GM12878 (cell line): Measurements from ENCODE around the gene ODAD4. TPM values are rescaled to one million over a fixed set of nuclear protein-coding genes. Genes with fewer than 3 reads are reported as not detected.
A peak's percentile ranks its signal among the peaks of the same experiment; 100 is the strongest.

Experiments used
- ATAC-seq: fragments of 200-7000 bp; cut with Tn5 transposase; 3 replicates; pipeline ENCODE4 v1.9.1; 2020; ENCODE audit warnings: mild to moderate bottlenecking, moderate library complexity
- BruUV-seq: library from RNA; stranded (reverse); fragments of 400-500 nt; replicated peaks from 2 replicates; lab custom pipeline; 2021; lab: Mats Ljungman, UMichigan
- CTCF ChIA-PET: fragments of 300-600 bp; sonication (Branson Sonifier 250); formaldehyde crosslinking; extraction: SDS; loops from one replicate; lab custom pipeline; 2021; ENCODE audit warnings: inconsistent platforms; lab: Yijun Ruan, JAX
- POLR2A ChIA-PET: fragments of 350-600 bp; formaldehyde crosslinking; extraction: SDS; loops from one replicate; lab custom pipeline; 2021; ENCODE audit warnings: inconsistent platforms; lab: Charles Lee
- RAD21 ChIA-PET: fragments of 300-600 bp; sonication (Branson Sonifier 250); formaldehyde crosslinking; loops from one replicate; lab custom pipeline; 2023; ENCODE audit warnings: antibody characterized with exemption; ENCODE audit not compliant: unreplicated experiment; lab: Charles Lee
- SMC1A ChIA-PET: fragments of 300-600 bp; sonication (Branson Sonifier 250); formaldehyde crosslinking; loops from one replicate; lab custom pipeline; 2023; ENCODE audit not compliant: unreplicated experiment, uncharacterized antibody; lab: Charles Lee
- DNase-seq: peaks from one replicate; pipeline ENCODE4 v3.0.0-alpha.2; 2011; ENCODE audit warnings: low read depth, low spot score
- FAIRE-seq: peaks from 3 replicates; lab custom pipeline; 2011; peaks lifted over from hg19 to GRCh38; lab: Jason Lieb, UNC
- H2AFZ ChIP-seq: 2 replicates; pipeline ENCODE4 v1.6.0; 2011; ENCODE audit warnings: low read depth, low read length, control low read depth; ENCODE audit not compliant: control insufficient read depth
- H3K27ac ChIP-seq: 2 replicates; pipeline ENCODE4 v1.5.1; 2011; ENCODE audit warnings: control low read depth; ENCODE audit not compliant: control insufficient read depth, insufficient read depth
- H3K27me3 ChIP-seq, 2 experiments: replicated peaks in 1 of 2; 2 replicates each; pipeline versions ENCODE4 v1.6.0 to v1.6.1; 2011; ENCODE audit warnings: low read length in 1 of 2; ENCODE audit not compliant: control insufficient read depth in 2 of 2, insufficient read depth in 2 of 2
- H3K36me3 ChIP-seq, 2 experiments: 2 replicates each; pipeline ENCODE4 v1.5.1; 2011; ENCODE audit warnings: low read length in 1 of 2; ENCODE audit not compliant: control insufficient read depth in 2 of 2, insufficient read depth in 2 of 2
- H3K4me1 ChIP-seq: 2 replicates; pipeline ENCODE4 v1.6.1; 2011; ENCODE audit warnings: mild to moderate bottlenecking, low read length, moderate library complexity, mixed read lengths; ENCODE audit not compliant: control insufficient read depth, insufficient read depth
- H3K4me2 ChIP-seq: 2 replicates; pipeline ENCODE4 v1.6.0; 2011; ENCODE audit warnings: control low read depth; ENCODE audit not compliant: control insufficient read depth, insufficient read depth
- H3K4me3 ChIP-seq: fragments of 200-600 bp; sonication (generic); 2 replicates; pipeline ENCODE4 v1.5.1; 2016
- H3K79me2 ChIP-seq: 2 replicates; pipeline ENCODE4 v1.6.0; 2011; ENCODE audit warnings: low read length; ENCODE audit not compliant: control insufficient read depth, insufficient read depth
- H3K9ac ChIP-seq: 2 replicates; pipeline ENCODE4 v1.8.0; 2011; ENCODE audit warnings: low read length, control low read depth, mixed read lengths; ENCODE audit not compliant: control insufficient read depth, insufficient read depth
- H3K9me3 ChIP-seq: replicated peaks from 3 replicates; pipeline ENCODE4 v1.5.1; 2011; ENCODE audit warnings: mild to moderate bottlenecking, low read length; ENCODE audit not compliant: control insufficient read depth, insufficient read depth
- H4K20me1 ChIP-seq: 2 replicates; pipeline ENCODE4 v1.6.0; 2011; ENCODE audit not compliant: control insufficient read depth, insufficient read depth
- ATF7 ChIP-seq: fragments of 450-650 bp; IDR thresholded peaks from 2 replicates; pipeline ENCODE4 v1.6.1; 2016; ENCODE audit warnings: low read depth, mild to moderate bottlenecking
- CBX3 ChIP-seq: fragments of 200-600 bp; sonication (generic); IDR thresholded peaks from 2 replicates; pipeline ENCODE4 v1.6.1; 2016; ENCODE audit warnings: low read depth, borderline replicate concordance
- CHD4 ChIP-seq: fragments of 200-600 bp; sonication (generic); IDR thresholded peaks from 2 replicates; pipeline ENCODE4 v1.6.1; 2016; ENCODE audit warnings: mild to moderate bottlenecking
- EP300 ChIP-seq, 2 experiments: fragments of 150-350 bp in 1 of 2; IDR thresholded peaks; 2 replicates each; pipeline ENCODE4 v1.6.1; 2011 to 2012; ENCODE audit warnings: low read depth in 2 of 2, low read length in 2 of 2, borderline replicate concordance in 1 of 2, improper control_type of control experiment in 1 of 2, inconsistent platforms in 1 of 2; ENCODE audit not compliant: control insufficient read depth in 1 of 2
- JUNB ChIP-seq: IDR thresholded peaks from 2 replicates; pipeline ENCODE4 v1.6.1; 2016; ENCODE audit warnings: antibody characterized with exemption, mild to moderate bottlenecking
- MTA3 ChIP-seq: IDR thresholded peaks from 2 replicates; pipeline ENCODE4 v1.6.1; 2012; ENCODE audit warnings: low read length, inconsistent platforms, borderline replicate concordance
- MXI1 ChIP-seq: fragments of 150-350 bp; IDR thresholded peaks from 2 replicates; pipeline ENCODE4 v1.6.1; 2011; ENCODE audit warnings: low read depth, mild to moderate bottlenecking, inconsistent platforms, low read length, improper control_type of control experiment
- NFYA ChIP-seq: IDR thresholded peaks from 2 replicates; pipeline ENCODE4 v1.6.1; 2011; ENCODE audit warnings: low read depth, mild to moderate bottlenecking, low read length, improper control_type of control experiment, borderline replicate concordance
- NRF1 ChIP-seq: conservative IDR thresholded peaks from 2 replicates; pipeline ENCODE4 v1.6.1; 2011; ENCODE audit warnings: mild to moderate bottlenecking, low read depth, low read length, improper control_type of control experiment
- PAX8 ChIP-seq: fragments of 450-650 bp; IDR thresholded peaks from 2 replicates; pipeline ENCODE4 v1.6.1; 2017; ENCODE audit warnings: mild to moderate bottlenecking, moderate library complexity
- POLR2A ChIP-seq: IDR thresholded peaks from 2 replicates; pipeline ENCODE4 v1.6.1; 2011; ENCODE audit warnings: low read depth, mild to moderate bottlenecking, low read length
- POLR2AphosphoS5 ChIP-seq: IDR thresholded peaks from 2 replicates; pipeline ENCODE4 v1.6.1; 2011; ENCODE audit warnings: mild to moderate bottlenecking, low read length, inconsistent platforms
- SMAD1 ChIP-seq: fragments of 450-650 bp; IDR thresholded peaks from 2 replicates; pipeline ENCODE4 v1.6.1; 2018; ENCODE audit warnings: mild to moderate bottlenecking, low read depth; ENCODE audit not compliant: partially characterized antibody
- SREBF2 ChIP-seq: IDR thresholded peaks from 2 replicates; pipeline ENCODE4 v1.6.1; 2012; ENCODE audit warnings: mild to moderate bottlenecking, low read length
- YBX1 ChIP-seq: fragments of 450-650 bp; IDR thresholded peaks from 2 replicates; pipeline ENCODE4 v1.6.1; 2016; ENCODE audit warnings: antibody characterized with exemption
- ZNF24 ChIP-seq: fragments of 450-650 bp; IDR thresholded peaks from 2 replicates; pipeline ENCODE4 v1.6.1; 2017; ENCODE audit warnings: antibody characterized with exemption, mild to moderate bottlenecking
- WGBS: methylation state at CpG from one replicate; pipeline ENCODE4 v1.1.6; 2016; ENCODE audit warnings: low lambda C conversion rate; ENCODE audit not compliant: insufficient replicate concordance, insufficient coverage; ENCODE audit errors: missing lambda C conversion rate; 5-methylcytosine and 5-hydroxymethylcytosine counted together
- in situ Hi-C: fragments of 300-500 bp; cut with MboI; formaldehyde crosslinking; loops from 9 replicates; pipeline ENCODE4 v1.14.3; 2018; ENCODE audit warnings: mixed read lengths
- intact Hi-C: fragments of 100-400 bp; cut with micrococcal nuclease; formaldehyde crosslinking; loops from one replicate; pipeline ENCODE4 v1.14.2; 2022; ENCODE audit not compliant: unreplicated experiment
- polyA plus RNA-seq, 11 experiments: library from polyadenylated mRNA; depleted of rRNA in 4 of 11; unstranded in 6 of 11; stranded (reverse) in 5 of 11; fragments of >200 nt; fragmentation: Nextera tagmentation in 4 of 11; fragmentation: Illumina TruSeq in 1 of 11; extraction: Ambion mirVana in 4 of 11; extraction: Trizol in 1 of 11; gene quantifications; 1 replicate in 1 of 11; 2 replicates in 10 of 11; pipeline versions ENCODE4 v1.2.1 to v1.2.3, GENCODE V29; 2011 to 2016; ENCODE audit warnings: inconsistent platforms in 2 of 11, missing spikeins in 2 of 11, low read depth in 1 of 11
- total RNA-seq, 4 experiments: library from RNA; depleted of rRNA in 3 of 4; stranded (reverse); fragments of >200 nt in 3 of 4; fragmentation: Illumina TruSeq in 1 of 4; extraction: Trizol in 1 of 4; gene quantifications; 2 replicates each; pipeline versions ENCODE4 v1.2.1 to v1.2.3, GENCODE V29; 2013 to 2021

The ODAD4 gene
- total and polyA plus RNA-seq, 10 of the 15 experiments (the other 5 are each of a cell fraction or from before 2014, with no cell fraction given) = 0.10 to 0.73 (median 0.35) TPM

- FAIRE-seq (no peak), ATAC-seq (peak; percentile 37), DNase-seq (no peak)
- H3K27me3 ChIP-seq = no peaks in the 10 kb centered on the region
- intact Hi-C loops = no loop called here
- 6% methylated on average over 26 of the region's 26 CpGs for WGBS
- H3K79me2 ChIP-seq = peaks cover 57% of the 10 kb centered on the region
- no peaks in the 10 kb centered on the region for H3K9me3 ChIP-seq
- ChIA-PET SMC1A (interaction anchor here (0.6 to 2.7 kb wide), 6 partner anchors 9 to 78 kb away, joined by 3 to 19 read pairs (median 3); partner anchors contain the start of gene ODAD4), CTCF (interaction anchor here (0.6 to 2.1 kb wide), 10 partner anchors 9 to 269 kb away, joined by 3 to 16 read pairs (median 4); partner anchors contain the start of genes DNAJC7 and ODAD4), POLR2A (interaction anchor here (0.7 to 4.2 kb wide), 9 partner anchors 10 to 1832 kb away, joined by 3 to 52 read pairs (median 4); partner anchors contain the start of genes CNP, DNAJC7 and ODAD4), RAD21 (interaction anchor here (1.4 to 3.0 kb wide), 7 partner anchors 12 to 196 kb away, joined by 3 to 23 read pairs (median 9); partner anchors contain the start of genes CNP, DNAJC7 and ODAD4)
- no peak overlapping the region for H2AFZ ChIP-seq
- H3K4me1 ChIP-seq = peaks cover 19% of the 10 kb centered on the region
- H3K36me3 ChIP-seq = peaks cover 5 to 10% of the 10 kb centered on the region in 2 experiments
- H3K27ac ChIP-seq = peak overlapping the region; percentile 86
- peaks cover 9% of the 10 kb centered on the region; the same call in 1 of the 2 replicates for H4K20me1 ChIP-seq
- in situ Hi-C loops = no loop called here
- no TSS peak for BruUV-seq
- H3K4me3 ChIP-seq = peak overlapping the region; percentile 98
- peak overlapping the region; percentile 94 for H3K9ac ChIP-seq
- no peak for TF ChIP-seq EP300 (IDR thresholded peaks at IDR 0.05; ENCODE audit: borderline replicate concordance in 1 of 2, control insufficient read depth in 1 of 2, low read depth in 2 of 2, low read length in 2 of 2)
- no peak for TF ChIP-seq CHD4
- TF ChIP-seq NRF1 = no peak
- peak; percentile 41; the same call in 1 of the 2 replicates for TF ChIP-seq POLR2AphosphoS5
- no peak for TF ChIP-seq ATF7
- TF ChIP-seq POLR2A = peak; percentile 43; the same call in 1 of the 2 replicates
- TF ChIP-seq CBX3 = no peak
- TF ChIP-seq PAX8 = no peak
- TF ChIP-seq SREBF2 = no peak
- TF ChIP-seq NFYA = no peak
- TF ChIP-seq MXI1 = no peak
- no peak for TF ChIP-seq YBX1
- peak; percentile 57 for TF ChIP-seq SMAD1
- TF ChIP-seq ZNF24 = no peak
- TF ChIP-seq MTA3 = no peak
- TF ChIP-seq JUNB = no peak
- H3K4me2 ChIP-seq = peak overlapping the region; percentile 96
These were observed 12.6 kb upstream of the ODAD4 start for GRCh38 chr17:41917679-41918313.
